Measurements from ENCODE around the gene ZNF3.

DNA sequence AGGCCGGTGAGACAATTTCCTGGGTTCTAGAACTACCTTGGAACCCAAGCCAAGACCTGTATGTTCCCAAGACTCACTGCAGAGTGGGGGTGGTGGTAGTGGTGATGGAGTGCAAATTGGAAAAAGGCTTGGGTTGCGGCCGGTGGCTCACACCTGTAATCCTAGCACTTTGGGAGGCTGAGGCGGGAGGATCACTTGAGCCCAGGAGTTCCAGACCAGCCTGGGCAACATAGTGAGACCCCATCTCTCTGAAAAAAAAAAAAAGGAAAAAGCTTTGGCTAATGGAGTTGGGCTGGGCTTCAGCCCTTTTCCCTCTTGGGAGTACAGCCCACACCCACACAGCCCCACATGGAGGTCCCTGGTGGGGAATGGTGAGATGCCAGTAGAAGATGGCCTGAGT, 24.0 kb upstream of the ZNF3 start:
- TF ChIP-seq POLR2A (IDR thresholded peaks at IDR 0.05) (no peak), CTCF (IDR thresholded peaks at IDR 0.05) (no peak), EP300 (IDR thresholded peaks at IDR 0.05; ENCODE audit: low read depth) (no peak), POLR2AphosphoS5 (IDR thresholded peaks at IDR 0.05) (no peak)

Data from transverse colon (tissue), 4 donors.